GM23338 (cell line): ENCODE measurements around the gene AGXT. TPM values are rescaled to one million over a fixed set of nuclear protein-coding genes. Genes with fewer than 3 reads are reported as not detected.

Experiments
- ATAC-seq: fragments of 200-7000 bp; cut with Tn5 transposase; 3 replicates; pipeline ENCODE4 v1.9.1; 2020
- DNase-seq: peaks from one replicate; pipeline ENCODE4 v3.0.0-alpha.2; 2015; ENCODE audit warnings: low spot score
- H2AFZ ChIP-seq: fragments of 200-600 bp; sonication (generic); 2 replicates; pipeline ENCODE4 v1.8.0; 2016; ENCODE audit warnings: antibody characterized with exemption, mild to moderate bottlenecking, moderate library complexity
- H3F3A ChIP-seq: fragments of 200-600 bp; sonication (generic); replicated peaks from 2 replicates; pipeline ENCODE4 v1.8.0; 2017; ENCODE audit warnings: antibody characterized with exemption, mixed run types, low read depth
- H3K27ac ChIP-seq: fragments of 200-600 bp; sonication (generic); 2 replicates; pipeline ENCODE4 v1.6.1; 2016; ENCODE audit warnings: low read depth
- H3K27me3 ChIP-seq: fragments of 200-600 bp; sonication (generic); 2 replicates; pipeline ENCODE4 v1.8.0; 2016; ENCODE audit warnings: mild to moderate bottlenecking, mixed run types, moderate library complexity; ENCODE audit not compliant: insufficient read depth
- H3K36me3 ChIP-seq: fragments of 200-600 bp; sonication (generic); 2 replicates; pipeline ENCODE4 v1.8.0; 2016; ENCODE audit warnings: mild to moderate bottlenecking; ENCODE audit not compliant: insufficient read depth
- H3K4me1 ChIP-seq: fragments of 200-600 bp; sonication (generic); 2 replicates; pipeline ENCODE4 v1.8.0; 2016; ENCODE audit warnings: mild to moderate bottlenecking, moderate library complexity; ENCODE audit not compliant: insufficient read depth
- H3K4me2 ChIP-seq: fragments of 200-600 bp; sonication (generic); 2 replicates; pipeline ENCODE4 v1.7.1; 2017; ENCODE audit warnings: mixed run types
- H3K4me3 ChIP-seq: fragments of 200-600 bp; sonication (generic); 2 replicates; pipeline ENCODE4 v1.6.1; 2016; ENCODE audit warnings: mixed run types
- H3K79me2 ChIP-seq: fragments of 200-600 bp; sonication (generic); replicated peaks from 2 replicates; pipeline ENCODE4 v1.8.0; 2017; ENCODE audit warnings: mild to moderate bottlenecking; ENCODE audit not compliant: insufficient read depth
- H3K9me2 ChIP-seq: fragments of 200-600 bp; sonication (generic); 2 replicates; pipeline ENCODE4 v1.8.0; 2017; ENCODE audit not compliant: insufficient read depth
- H4K20me1 ChIP-seq: fragments of 200-600 bp; sonication (generic); replicated peaks from 2 replicates; pipeline ENCODE4 v1.8.0; 2017; ENCODE audit warnings: mild to moderate bottlenecking; ENCODE audit not compliant: insufficient read depth
- H3K27ac Mint-ChIP-seq: 2 replicates; pipeline ENCODE4 v1.8.0; 2020; ENCODE audit warnings: inconsistent platforms, mild to moderate bottlenecking, moderate library complexity, mixed read lengths
- H3K27me3 Mint-ChIP-seq: 3 replicates; pipeline ENCODE4 v1.8.0; 2022; ENCODE audit warnings: low read depth, mild to moderate bottlenecking, moderate library complexity, mixed read lengths, inconsistent platforms; ENCODE audit not compliant: insufficient read depth, poor library complexity
- H3K36me3 Mint-ChIP-seq: 3 replicates; pipeline ENCODE4 v1.8.0; 2021; ENCODE audit warnings: low read depth, mild to moderate bottlenecking, inconsistent platforms, moderate library complexity, mixed read lengths
- H3K4me1 Mint-ChIP-seq: 3 replicates; pipeline ENCODE4 v1.8.0; 2020; ENCODE audit warnings: mild to moderate bottlenecking, inconsistent platforms, mixed read lengths
- H3K4me3 Mint-ChIP-seq: 3 replicates; pipeline ENCODE4 v1.8.0; 2021; ENCODE audit warnings: moderate library complexity, mild to moderate bottlenecking, inconsistent platforms, mixed read lengths
- H3K9me3 Mint-ChIP-seq: 3 replicates; pipeline ENCODE4 v1.8.0; 2020; ENCODE audit warnings: moderate library complexity, mild to moderate bottlenecking, inconsistent platforms, mixed read lengths
- CREB1 ChIP-seq: fragments of 250-450 bp; sonication (Bioruptor Pico); IDR thresholded peaks from 2 replicates; pipeline ENCODE4 v1.5.0; 2020; ENCODE audit warnings: low read depth, mild to moderate bottlenecking, moderate library complexity
- EZH2 ChIP-seq: fragments of 200-600 bp; sonication (generic); IDR thresholded peaks from one replicate; pipeline ENCODE4 v1.8.0; 2017; ENCODE audit warnings: antibody characterized with exemption, mild to moderate bottlenecking, low read depth; ENCODE audit not compliant: unreplicated experiment
- EZH2phosphoT487 ChIP-seq: fragments of 200-600 bp; sonication (generic); IDR thresholded peaks from one replicate; pipeline ENCODE4 v1.8.1; 2018; ENCODE audit warnings: antibody characterized with exemption; ENCODE audit not compliant: unreplicated experiment
- JUNB ChIP-seq: IDR thresholded peaks from one replicate; pipeline ENCODE4 v1.6.1; 2016; ENCODE audit warnings: antibody characterized with exemption; ENCODE audit not compliant: unreplicated experiment
- NANOG ChIP-seq: IDR thresholded peaks from 2 replicates; pipeline ENCODE4 v1.6.1; 2016; ENCODE audit warnings: antibody characterized with exemption, borderline replicate concordance
- POLR2AphosphoS5 ChIP-seq: IDR thresholded peaks from 2 replicates; pipeline ENCODE4 v1.6.1; 2016; ENCODE audit warnings: antibody characterized with exemption, low read depth
- REST ChIP-seq: IDR thresholded peaks from one replicate; pipeline ENCODE4 v1.6.1; 2018; ENCODE audit warnings: antibody characterized with exemption; ENCODE audit not compliant: unreplicated experiment
- STAT1 ChIP-seq: IDR thresholded peaks from one replicate; pipeline ENCODE4 v1.6.1; 2016; ENCODE audit warnings: antibody characterized with exemption; ENCODE audit not compliant: unreplicated experiment
- ZNF114 ChIP-seq: fragments of 250-450 bp; sonication (Bioruptor Pico); IDR thresholded peaks from 2 replicates; pipeline ENCODE4 v1.5.0; 2020; ENCODE audit warnings: mild to moderate bottlenecking, moderate library complexity
- ZNF331 ChIP-seq: fragments of 250-450 bp; sonication (Bioruptor Pico); IDR thresholded peaks from 2 replicates; pipeline ENCODE4 v1.5.0; 2020; ENCODE audit warnings: low read depth, mild to moderate bottlenecking, moderate library complexity
- polyA plus RNA-seq: library from polyadenylated mRNA; unstranded; fragments of >200 nt; fragmentation: Nextera tagmentation; extraction: Ambion mirVana; gene quantifications from 2 replicates; pipeline ENCODE4 v1.2.1, GENCODE V29; 2016
- total RNA-seq: library from RNA; depleted of rRNA; stranded (reverse); fragments of >200 nt; shearing (Covaris generic); gene quantifications from 2 replicates; pipeline ENCODE4 v1.2.3, GENCODE V29; 2014
- TF ChIP-seq, protein P1 (sequence below): IDR thresholded peaks from 2 replicates; pipeline ENCODE4 v1.6.1; 2016; ENCODE audit warnings: antibody characterized with exemption
- TF ChIP-seq, protein P2 (sequence below): fragments of 250-450 bp; sonication (Bioruptor Pico); IDR thresholded peaks from 2 replicates; pipeline ENCODE4 v1.5.0; 2020; ENCODE audit warnings: mild to moderate bottlenecking, moderate library complexity

Gene AGXT
- total and polyA plus RNA-seq, 2 experiments from 2014 or later: not detected

DNA sequence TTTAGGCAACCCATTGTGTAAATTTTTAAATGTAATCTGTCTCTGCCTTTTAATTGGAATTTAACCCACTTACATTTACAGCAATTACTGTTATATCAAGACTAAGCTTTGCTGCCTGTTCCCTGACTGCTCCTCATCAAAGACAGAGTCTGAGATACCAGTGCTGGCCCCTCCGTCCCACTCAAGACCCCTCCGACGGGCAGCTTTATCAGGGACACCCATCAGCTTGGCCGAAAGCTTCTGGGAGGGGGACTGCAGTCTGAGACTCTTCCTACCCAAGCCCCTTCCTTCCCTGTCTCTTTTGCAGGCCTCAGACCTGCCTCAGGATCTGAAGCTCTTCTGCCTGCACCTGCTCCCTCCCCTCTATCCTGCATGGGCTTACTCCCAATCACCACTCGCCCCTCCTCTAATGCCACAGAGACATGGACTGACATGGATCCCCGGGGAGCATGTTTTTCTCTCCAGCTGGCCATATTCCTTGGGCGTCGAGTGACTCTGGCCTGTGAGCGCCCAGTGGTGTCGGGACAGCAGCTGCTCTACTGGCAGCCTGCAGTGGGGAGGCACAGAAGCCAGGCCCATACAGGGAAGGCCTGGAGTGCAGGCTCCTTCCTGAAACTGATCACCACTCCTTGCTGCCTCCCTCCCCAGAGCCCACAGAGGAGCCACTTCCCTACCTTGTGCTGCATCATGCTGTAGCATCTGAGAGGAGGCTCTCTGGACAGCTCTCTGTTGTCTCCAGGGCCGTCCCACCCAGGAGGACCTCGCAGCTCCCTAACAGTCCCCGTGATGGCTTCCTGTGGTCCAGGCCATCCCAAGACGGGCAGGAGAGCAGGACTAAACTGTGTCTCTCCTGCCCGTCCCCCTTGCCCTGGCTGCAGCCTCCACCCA is 44.9 kb upstream of the AGXT start (continued):
- TF ChIP-seq POLR2AphosphoS5: no peak
- TF ChIP-seq NANOG: no peak
- TF ChIP-seq ZNF331 (CRISPR knock-in tag): no peak

GRCh38 chr2:240825476-240825875 is 43.1 kb upstream of the AGXT start:
- Histone ChIP-seq H3K79me2 (no peaks in the 10 kb centered on the region), H2AFZ (no peak overlapping the region), H3K27me3 (peaks cover 55% of the 10 kb centered on the region), H3K36me3 (no peaks in the 10 kb centered on the region), H3K4me2 (no peak overlapping the region), H3K4me1 (peaks cover 10% of the 10 kb centered on the region; the same call in 1 of the 2 replicates), H3K4me3 (no peak overlapping the region), H3K27ac (no peak overlapping the region), H3K9me2 (no peaks in the 10 kb centered on the region), H4K20me1 (no peaks in the 10 kb centered on the region), H3F3A (0 out of 2 replicates have a peak, but pooled peaks cover 3% of the 10 kb centered on the region)
- H3K9me3 Mint-ChIP-seq: peaks cover 6% of the 10 kb centered on the region; the same call in 2 of the 3 replicates
- DNase-seq (no peak), ATAC-seq (no peak)
- H3K4me3 Mint-ChIP-seq: no peak overlapping the region
- H3K4me1 Mint-ChIP-seq: peaks cover 15% of the 10 kb centered on the region
- TF ChIP-seq CREB1: no peak
- TF ChIP-seq NANOG: no peak
- TF ChIP-seq STAT1: no peak
- no peak for TF ChIP-seq EZH2
- TF ChIP-seq REST: no peak
- no peak for TF ChIP-seq EZH2phosphoT487
- TF ChIP-seq, protein P1, sequence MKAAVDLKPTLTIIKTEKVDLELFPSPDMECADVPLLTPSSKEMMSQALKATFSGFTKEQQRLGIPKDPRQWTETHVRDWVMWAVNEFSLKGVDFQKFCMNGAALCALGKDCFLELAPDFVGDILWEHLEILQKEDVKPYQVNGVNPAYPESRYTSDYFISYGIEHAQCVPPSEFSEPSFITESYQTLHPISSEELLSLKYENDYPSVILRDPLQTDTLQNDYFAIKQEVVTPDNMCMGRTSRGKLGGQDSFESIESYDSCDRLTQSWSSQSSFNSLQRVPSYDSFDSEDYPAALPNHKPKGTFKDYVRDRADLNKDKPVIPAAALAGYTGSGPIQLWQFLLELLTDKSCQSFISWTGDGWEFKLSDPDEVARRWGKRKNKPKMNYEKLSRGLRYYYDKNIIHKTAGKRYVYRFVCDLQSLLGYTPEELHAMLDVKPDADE: no peak
- TF ChIP-seq, protein P2, sequence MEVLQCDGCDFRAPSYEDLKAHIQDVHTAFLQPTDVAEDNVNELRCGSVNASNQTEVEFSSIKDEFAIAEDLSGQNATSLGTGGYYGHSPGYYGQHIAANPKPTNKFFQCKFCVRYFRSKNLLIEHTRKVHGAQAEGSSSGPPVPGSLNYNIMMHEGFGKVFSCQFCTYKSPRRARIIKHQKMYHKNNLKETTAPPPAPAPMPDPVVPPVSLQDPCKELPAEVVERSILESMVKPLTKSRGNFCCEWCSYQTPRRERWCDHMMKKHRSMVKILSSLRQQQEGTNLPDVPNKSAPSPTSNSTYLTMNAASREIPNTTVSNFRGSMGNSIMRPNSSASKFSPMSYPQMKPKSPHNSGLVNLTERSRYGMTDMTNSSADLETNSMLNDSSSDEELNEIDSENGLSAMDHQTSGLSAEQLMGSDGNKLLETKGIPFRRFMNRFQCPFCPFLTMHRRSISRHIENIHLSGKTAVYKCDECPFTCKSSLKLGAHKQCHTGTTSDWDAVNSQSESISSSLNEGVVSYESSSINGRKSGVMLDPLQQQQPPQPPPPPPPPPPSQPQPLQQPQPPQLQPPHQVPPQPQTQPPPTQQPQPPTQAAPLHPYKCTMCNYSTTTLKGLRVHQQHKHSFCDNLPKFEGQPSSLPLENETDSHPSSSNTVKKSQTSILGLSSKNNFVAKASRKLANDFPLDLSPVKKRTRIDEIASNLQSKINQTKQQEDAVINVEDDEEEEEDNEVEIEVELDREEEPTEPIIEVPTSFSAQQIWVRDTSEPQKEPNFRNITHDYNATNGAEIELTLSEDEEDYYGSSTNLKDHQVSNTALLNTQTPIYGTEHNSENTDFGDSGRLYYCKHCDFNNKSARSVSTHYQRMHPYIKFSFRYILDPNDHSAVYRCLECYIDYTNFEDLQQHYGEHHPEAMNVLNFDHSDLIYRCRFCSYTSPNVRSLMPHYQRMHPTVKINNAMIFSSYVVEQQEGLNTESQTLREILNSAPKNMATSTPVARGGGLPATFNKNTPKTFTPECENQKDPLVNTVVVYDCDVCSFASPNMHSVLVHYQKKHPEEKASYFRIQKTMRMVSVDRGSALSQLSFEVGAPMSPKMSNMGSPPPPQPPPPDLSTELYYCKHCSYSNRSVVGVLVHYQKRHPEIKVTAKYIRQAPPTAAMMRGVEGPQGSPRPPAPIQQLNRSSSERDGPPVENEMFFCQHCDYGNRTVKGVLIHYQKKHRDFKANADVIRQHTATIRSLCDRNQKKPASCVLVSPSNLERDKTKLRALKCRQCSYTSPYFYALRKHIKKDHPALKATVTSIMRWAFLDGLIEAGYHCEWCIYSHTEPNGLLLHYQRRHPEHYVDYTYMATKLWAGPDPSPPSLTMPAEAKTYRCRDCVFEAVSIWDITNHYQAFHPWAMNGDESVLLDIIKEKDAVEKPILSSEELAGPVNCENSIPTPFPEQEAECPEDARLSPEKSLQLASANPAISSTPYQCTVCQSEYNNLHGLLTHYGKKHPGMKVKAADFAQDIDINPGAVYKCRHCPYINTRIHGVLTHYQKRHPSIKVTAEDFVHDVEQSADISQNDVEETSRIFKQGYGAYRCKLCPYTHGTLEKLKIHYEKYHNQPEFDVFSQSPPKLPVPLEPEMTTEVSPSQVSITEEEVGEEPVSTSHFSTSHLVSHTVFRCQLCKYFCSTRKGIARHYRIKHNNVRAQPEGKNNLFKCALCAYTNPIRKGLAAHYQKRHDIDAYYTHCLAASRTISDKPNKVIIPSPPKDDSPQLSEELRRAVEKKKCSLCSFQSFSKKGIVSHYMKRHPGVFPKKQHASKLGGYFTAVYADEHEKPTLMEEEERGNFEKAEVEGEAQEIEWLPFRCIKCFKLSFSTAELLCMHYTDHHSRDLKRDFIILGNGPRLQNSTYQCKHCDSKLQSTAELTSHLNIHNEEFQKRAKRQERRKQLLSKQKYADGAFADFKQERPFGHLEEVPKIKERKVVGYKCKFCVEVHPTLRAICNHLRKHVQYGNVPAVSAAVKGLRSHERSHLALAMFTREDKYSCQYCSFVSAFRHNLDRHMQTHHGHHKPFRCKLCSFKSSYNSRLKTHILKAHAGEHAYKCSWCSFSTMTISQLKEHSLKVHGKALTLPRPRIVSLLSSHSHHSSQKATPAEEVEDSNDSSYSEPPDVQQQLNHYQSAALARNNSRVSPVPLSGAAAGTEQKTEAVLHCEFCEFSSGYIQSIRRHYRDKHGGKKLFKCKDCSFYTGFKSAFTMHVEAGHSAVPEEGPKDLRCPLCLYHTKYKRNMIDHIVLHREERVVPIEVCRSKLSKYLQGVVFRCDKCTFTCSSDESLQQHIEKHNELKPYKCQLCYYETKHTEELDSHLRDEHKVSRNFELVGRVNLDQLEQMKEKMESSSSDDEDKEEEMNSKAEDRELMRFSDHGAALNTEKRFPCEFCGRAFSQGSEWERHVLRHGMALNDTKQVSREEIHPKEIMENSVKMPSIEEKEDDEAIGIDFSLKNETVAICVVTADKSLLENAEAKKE (CRISPR knock-in tag): no peak
- TF ChIP-seq ZNF114 (CRISPR knock-in tag): no peak
- TF ChIP-seq ZNF331 (CRISPR knock-in tag): no peak
- no peak for TF ChIP-seq JUNB
- H3K27me3 Mint-ChIP-seq: peaks cover 15% of the 10 kb centered on the region
- peaks cover 5% of the 10 kb centered on the region; the same call in 2 of the 3 replicates for H3K36me3 Mint-ChIP-seq
- no peak overlapping the region for H3K27ac Mint-ChIP-seq
